ENCODE data around the gene REC114. TPM values are rescaled to one million over a fixed set of nuclear protein-coding genes. Genes with fewer than 3 reads are reported as not detected.

REC114 gene
- total RNA-seq, 1 donor from 2014 or later = not detected

DNA sequence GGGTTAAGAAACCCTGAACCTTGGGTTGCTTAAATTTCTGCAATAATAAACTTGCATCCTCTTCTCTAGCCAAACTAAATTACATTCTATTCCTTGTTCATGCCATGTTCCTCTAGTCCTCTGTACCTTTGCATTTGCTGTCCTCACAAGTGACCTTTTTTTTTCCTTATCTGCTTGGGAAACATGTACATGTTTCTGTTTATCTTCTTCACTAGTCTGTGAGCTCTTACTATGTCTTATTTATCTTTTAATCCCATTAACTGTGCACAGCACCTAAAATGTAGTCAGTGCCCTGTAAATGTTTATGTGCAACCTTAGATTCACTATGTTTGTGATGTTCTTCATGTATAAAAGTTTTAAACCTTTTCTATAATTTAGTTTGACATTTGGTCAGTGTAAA lies 61.9 kb downstream of the REC114 start:
- H3K4me3 Mint-ChIP-seq (ENCODE audit: low read depth) = no peak overlapping the region
- no peaks in the 10 kb centered on the region for H3K4me1 Mint-ChIP-seq (ENCODE audit: low read depth)
- H3K9me3 Mint-ChIP-seq (ENCODE audit: low read depth) = no peaks in the 10 kb centered on the region

DNA sequence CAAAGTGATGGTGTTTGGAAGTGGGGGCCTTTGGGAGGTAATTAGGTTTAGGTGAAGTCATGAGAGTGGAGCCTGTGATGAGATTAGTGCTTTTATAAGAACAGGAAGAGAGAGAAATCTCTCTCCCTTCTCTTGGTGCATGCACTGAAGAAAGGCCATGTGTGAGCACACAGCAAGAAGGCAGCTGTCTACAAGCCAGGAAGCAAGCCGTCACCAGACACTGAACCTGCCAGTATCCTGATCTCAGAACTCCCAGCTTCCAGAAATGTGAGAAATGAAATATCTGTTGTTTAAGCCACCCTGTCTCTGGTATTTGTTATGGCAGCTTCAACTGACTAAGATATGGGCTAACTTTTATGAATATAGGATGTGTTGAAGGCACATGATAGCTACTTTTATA lies 72.6 kb downstream of the REC114 start:
- no peaks in the 10 kb centered on the region for H3K27me3 Mint-ChIP-seq
- no peaks in the 10 kb centered on the region for H3K36me3 Mint-ChIP-seq (ENCODE audit: insufficient read depth)
- TF ChIP-seq, protein P1, sequence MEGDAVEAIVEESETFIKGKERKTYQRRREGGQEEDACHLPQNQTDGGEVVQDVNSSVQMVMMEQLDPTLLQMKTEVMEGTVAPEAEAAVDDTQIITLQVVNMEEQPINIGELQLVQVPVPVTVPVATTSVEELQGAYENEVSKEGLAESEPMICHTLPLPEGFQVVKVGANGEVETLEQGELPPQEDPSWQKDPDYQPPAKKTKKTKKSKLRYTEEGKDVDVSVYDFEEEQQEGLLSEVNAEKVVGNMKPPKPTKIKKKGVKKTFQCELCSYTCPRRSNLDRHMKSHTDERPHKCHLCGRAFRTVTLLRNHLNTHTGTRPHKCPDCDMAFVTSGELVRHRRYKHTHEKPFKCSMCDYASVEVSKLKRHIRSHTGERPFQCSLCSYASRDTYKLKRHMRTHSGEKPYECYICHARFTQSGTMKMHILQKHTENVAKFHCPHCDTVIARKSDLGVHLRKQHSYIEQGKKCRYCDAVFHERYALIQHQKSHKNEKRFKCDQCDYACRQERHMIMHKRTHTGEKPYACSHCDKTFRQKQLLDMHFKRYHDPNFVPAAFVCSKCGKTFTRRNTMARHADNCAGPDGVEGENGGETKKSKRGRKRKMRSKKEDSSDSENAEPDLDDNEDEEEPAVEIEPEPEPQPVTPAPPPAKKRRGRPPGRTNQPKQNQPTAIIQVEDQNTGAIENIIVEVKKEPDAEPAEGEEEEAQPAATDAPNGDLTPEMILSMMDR (IDR thresholded peaks at IDR 0.05; ENCODE audit: unreplicated experiment) = no peak
- no peaks in the 10 kb centered on the region for H3K9me3 Mint-ChIP-seq (ENCODE audit: low read depth)
- DNase-seq (ENCODE audit: low spot score, unreplicated experiment) = no peak
- H3K4me3 Mint-ChIP-seq (ENCODE audit: low read depth) = no peak overlapping the region
- no peak overlapping the region for H3K27ac Mint-ChIP-seq
- peaks cover 3% of the 10 kb centered on the region for H3K4me1 Mint-ChIP-seq (ENCODE audit: low read depth)

More for the DNA sequence above, 61.9 kb downstream of the REC114 start:
- Mint-ChIP-seq H3K27ac (no peak overlapping the region), H3K27me3 (peaks cover 3% of the 10 kb centered on the region), H3K36me3 (ENCODE audit: insufficient read depth) (no peaks in the 10 kb centered on the region)
- DNase-seq (ENCODE audit: low spot score, unreplicated experiment) = no peak
- TF ChIP-seq, protein P1 (IDR thresholded peaks at IDR 0.05; ENCODE audit: unreplicated experiment) = no peak

DNA sequence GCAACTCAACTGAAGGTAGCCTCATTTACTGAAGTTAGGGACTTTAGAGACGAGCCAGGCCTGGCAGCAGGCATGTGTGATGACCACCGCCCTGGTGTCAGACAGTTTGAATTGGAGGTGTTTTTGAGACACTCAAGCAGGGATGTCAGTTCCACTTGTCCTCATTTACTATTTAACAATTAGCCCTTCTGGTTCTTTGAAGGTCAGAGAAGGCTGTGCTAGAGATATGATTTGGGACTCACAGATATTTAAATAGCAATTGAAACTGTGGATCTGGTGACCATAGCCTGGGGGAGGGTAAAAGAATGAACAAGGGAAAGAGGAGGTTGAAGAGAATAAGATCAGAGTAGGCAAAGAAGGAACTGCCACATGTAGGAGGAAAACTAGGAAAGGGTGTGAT lies 74.6 kb downstream of the REC114 start:
- Mint-ChIP-seq H3K4me3 (ENCODE audit: low read depth) (no peak overlapping the region), H3K27me3 (no peaks in the 10 kb centered on the region), H3K36me3 (ENCODE audit: insufficient read depth) (no peaks in the 10 kb centered on the region), H3K9me3 (ENCODE audit: low read depth) (no peaks in the 10 kb centered on the region), H3K4me1 (ENCODE audit: low read depth) (peaks cover 3% of the 10 kb centered on the region), H3K27ac (no peak overlapping the region)
- TF ChIP-seq, protein P1 (IDR thresholded peaks at IDR 0.05; ENCODE audit: unreplicated experiment) = no peak
- no peak for DNase-seq (ENCODE audit: low spot score, unreplicated experiment)

DNA sequence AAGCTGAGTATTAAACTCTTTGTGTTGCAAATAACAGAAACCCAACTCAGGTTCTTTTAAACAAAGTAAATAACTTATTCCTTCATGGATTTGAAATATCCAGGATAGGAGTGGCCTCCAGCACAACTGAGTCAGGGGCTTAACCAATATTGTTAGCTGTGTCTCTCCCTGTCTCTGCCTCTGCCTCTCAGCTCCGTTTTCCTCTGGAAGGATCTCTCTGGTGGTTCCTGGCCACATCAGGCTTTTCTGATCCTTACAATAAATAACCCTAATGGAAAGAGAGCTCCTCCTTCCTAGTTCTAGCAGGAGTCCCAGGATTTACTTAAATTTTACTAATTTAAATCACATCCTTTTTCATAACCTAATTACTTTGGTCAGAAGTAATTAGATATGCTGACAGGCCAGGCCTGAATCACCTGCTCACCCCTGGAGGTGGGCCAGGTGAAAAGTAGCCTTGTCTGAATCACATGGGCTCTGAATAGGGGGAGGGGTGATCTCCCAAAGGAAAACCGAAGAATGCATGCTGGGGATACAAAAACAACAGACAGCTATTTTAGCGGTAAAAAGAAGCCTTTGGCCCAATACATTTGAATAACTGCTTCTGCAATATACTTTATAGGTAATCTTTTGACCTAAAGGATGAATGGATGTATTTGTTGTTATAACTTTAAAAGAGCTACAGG lies 75.4 kb downstream of the REC114 start:
- Mint-ChIP-seq H3K4me1 (ENCODE audit: low read depth) (peaks cover 3% of the 10 kb centered on the region), H3K27me3 (no peaks in the 10 kb centered on the region), H3K36me3 (ENCODE audit: insufficient read depth) (no peaks in the 10 kb centered on the region), H3K4me3 (ENCODE audit: low read depth) (no peak overlapping the region), H3K9me3 (ENCODE audit: low read depth) (no peaks in the 10 kb centered on the region), H3K27ac (no peak overlapping the region)
- TF ChIP-seq, protein P1 (IDR thresholded peaks at IDR 0.05; ENCODE audit: unreplicated experiment) = no peak
- no peak for DNase-seq (ENCODE audit: low spot score, unreplicated experiment)

DNA sequence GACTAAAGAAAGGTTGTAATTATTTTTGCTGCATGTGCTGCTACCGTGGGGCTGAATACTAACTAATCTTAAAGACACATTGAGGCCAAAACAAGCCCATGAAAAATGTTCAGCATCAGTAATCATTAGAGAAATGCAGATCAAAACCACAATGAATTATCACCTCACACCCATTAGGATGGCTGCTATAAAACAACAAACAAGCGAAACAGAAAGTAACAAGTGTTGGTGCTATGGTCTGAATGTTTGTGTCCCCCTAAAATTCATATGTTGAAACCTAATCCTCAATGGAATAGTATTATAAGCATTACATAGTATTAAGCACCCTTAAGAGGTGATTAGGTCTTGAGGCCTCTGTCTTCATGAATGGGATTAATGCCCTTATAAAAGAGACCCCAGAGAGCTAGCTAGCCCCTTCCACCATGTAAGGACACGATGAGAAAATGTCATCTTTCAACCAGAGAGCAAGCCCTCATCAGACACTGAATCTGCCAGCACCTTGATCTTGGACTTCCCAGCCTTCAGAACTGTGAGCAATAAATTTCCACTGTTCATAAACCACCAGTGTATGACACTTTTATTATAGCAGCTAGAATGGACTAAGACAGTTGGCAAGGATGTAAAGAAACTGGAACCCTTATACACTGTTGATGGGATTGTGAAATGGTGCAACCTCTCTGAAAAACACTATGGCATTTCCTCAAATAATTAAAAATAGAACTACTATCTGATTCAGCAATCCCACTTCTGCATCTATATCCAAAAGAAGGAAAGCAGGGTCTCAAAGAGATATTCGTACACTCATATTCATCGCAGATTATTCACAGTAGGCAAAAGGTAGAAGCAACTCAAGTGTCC lies 76.1 kb downstream of the REC114 start:
- no peaks in the 10 kb centered on the region for H3K9me3 Mint-ChIP-seq (ENCODE audit: low read depth)
- no peaks in the 10 kb centered on the region for H3K27me3 Mint-ChIP-seq
- peaks cover 3% of the 10 kb centered on the region for H3K4me1 Mint-ChIP-seq (ENCODE audit: low read depth)
- TF ChIP-seq, protein P1 (IDR thresholded peaks at IDR 0.05; ENCODE audit: unreplicated experiment) = no peak
- no peak overlapping the region for H3K27ac Mint-ChIP-seq
- H3K36me3 Mint-ChIP-seq (ENCODE audit: insufficient read depth) = no peaks in the 10 kb centered on the region
- H3K4me3 Mint-ChIP-seq (ENCODE audit: low read depth) = no peak overlapping the region
- DNase-seq (ENCODE audit: low spot score, unreplicated experiment) = no peak
